ENCODE measurements around the gene SERPINA3. TPM values are rescaled to one million over a fixed set of nuclear protein-coding genes. Genes with fewer than 3 reads are reported as not detected.

The SERPINA3 gene
- total and polyA plus RNA-seq, 2 donors (not counting 1 experiment from before 2014, with no cell fraction given): 0.47 to 0.50 TPM

GRCh38 chr14:94594441-94594840 is 17.8 kb upstream of the SERPINA3 start:
- DNase-seq (ENCODE audit: low read depth in 2 of 2): no peak
- H3K27me3 ChIP-seq (ENCODE audit: control insufficient read depth, insufficient read depth, low read length): no peaks in the 10 kb centered on the region
- H3K36me3 ChIP-seq (ENCODE audit: control insufficient read depth, insufficient read depth, low read length): no peaks in the 10 kb centered on the region
- H3K4me2 ChIP-seq (ENCODE audit: extremely low read depth, insufficient read depth, low read length): no peak overlapping the region
- H3K9me3 ChIP-seq (ENCODE audit: control insufficient read depth, insufficient read depth, low read depth, low read length): no peaks in the 10 kb centered on the region
- H4K20me1 ChIP-seq (ENCODE audit: control insufficient read depth, extremely low read depth, insufficient read depth, low read length): no peaks in the 10 kb centered on the region
- no peak overlapping the region for H2AFZ ChIP-seq (ENCODE audit: low read length)
- H3K27ac ChIP-seq (ENCODE audit: insufficient read depth, low read length): no peak overlapping the region
- no peak overlapping the region for H3K9ac ChIP-seq (ENCODE audit: insufficient read depth, low read length)
- TF ChIP-seq EZH2 (IDR thresholded peaks at IDR 0.05; ENCODE audit: low read length, missing control alignments) (no peak), CTCF (conservative IDR thresholded peaks at IDR 0.05 in 1 of 2, IDR thresholded peaks at IDR 0.05 in 1 of 2; ENCODE audit: low read depth in 1 of 2, low read length in 2 of 2) (no peak)
- H3K4me3 ChIP-seq (replicated peaks in 1 of 4; ENCODE audit: control extremely low read depth in 1 of 4, insufficient read depth in 1 of 4, low read depth in 3 of 4, low read length in 4 of 4): no peak overlapping the region
- peaks cover 2% of the 10 kb centered on the region for H3K4me1 ChIP-seq (ENCODE audit: control insufficient read depth, extremely low read depth, insufficient read depth, low read length)
- no peaks in the 10 kb centered on the region for H3K79me2 ChIP-seq (ENCODE audit: control insufficient read depth, insufficient read depth, low read length)

GRCh38 chr14:94595912-94596311 is 16.3 kb upstream of the SERPINA3 start:
- TF ChIP-seq CTCF (conservative IDR thresholded peaks at IDR 0.05 in 1 of 2, IDR thresholded peaks at IDR 0.05 in 1 of 2; ENCODE audit: low read depth in 1 of 2, low read length in 2 of 2) (no peak), EZH2 (IDR thresholded peaks at IDR 0.05; ENCODE audit: low read length, missing control alignments) (no peak)
- H3K36me3 ChIP-seq (ENCODE audit: control insufficient read depth, insufficient read depth, low read length): no peaks in the 10 kb centered on the region
- H4K20me1 ChIP-seq (ENCODE audit: control insufficient read depth, extremely low read depth, insufficient read depth, low read length): no peaks in the 10 kb centered on the region
- DNase-seq (ENCODE audit: low read depth in 2 of 2): no peak
- no peak overlapping the region for H2AFZ ChIP-seq (ENCODE audit: low read length)
- H3K27me3 ChIP-seq (ENCODE audit: control insufficient read depth, insufficient read depth, low read length): no peaks in the 10 kb centered on the region
- H3K9ac ChIP-seq (ENCODE audit: insufficient read depth, low read length): no peak overlapping the region
- no peak overlapping the region for H3K4me2 ChIP-seq (ENCODE audit: extremely low read depth, insufficient read depth, low read length)
- H3K27ac ChIP-seq (ENCODE audit: insufficient read depth, low read length): no peak overlapping the region
- H3K4me3 ChIP-seq (replicated peaks in 1 of 4; ENCODE audit: control extremely low read depth in 1 of 4, insufficient read depth in 1 of 4, low read depth in 3 of 4, low read length in 4 of 4): no peak overlapping the region
- H3K9me3 ChIP-seq (ENCODE audit: control insufficient read depth, insufficient read depth, low read depth, low read length): no peaks in the 10 kb centered on the region
- H3K79me2 ChIP-seq (ENCODE audit: control insufficient read depth, insufficient read depth, low read length): no peaks in the 10 kb centered on the region
- peaks cover 5% of the 10 kb centered on the region for H3K4me1 ChIP-seq (ENCODE audit: control insufficient read depth, extremely low read depth, insufficient read depth, low read length)

DNA sequence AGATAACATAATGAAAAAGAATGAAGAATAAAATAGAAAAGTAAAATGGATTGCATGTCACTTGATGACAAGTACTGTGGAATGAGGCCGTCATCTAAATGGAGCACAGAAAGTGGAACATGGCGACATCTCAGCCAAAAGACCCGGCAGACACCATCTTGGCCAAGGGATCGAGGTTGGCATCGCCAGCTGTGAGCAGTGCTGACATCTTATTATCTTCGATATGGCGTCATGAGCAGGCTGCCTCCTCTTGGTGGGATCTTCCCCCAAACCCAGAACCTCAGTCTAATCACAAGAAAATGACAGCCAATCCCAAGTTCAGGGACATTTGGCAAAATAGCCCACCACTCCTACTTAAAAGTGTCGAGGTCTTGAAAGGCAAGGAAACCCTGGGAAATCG is 15.8 kb upstream of the SERPINA3 start:
- TF ChIP-seq EZH2 (IDR thresholded peaks at IDR 0.05; ENCODE audit: low read length, missing control alignments): no peak
- TF ChIP-seq CTCF (conservative IDR thresholded peaks at IDR 0.05 in 1 of 2, IDR thresholded peaks at IDR 0.05 in 1 of 2; ENCODE audit: low read depth in 1 of 2, low read length in 2 of 2): no peak
- no peaks in the 10 kb centered on the region for H3K79me2 ChIP-seq (ENCODE audit: control insufficient read depth, insufficient read depth, low read length)
- H3K9ac ChIP-seq (ENCODE audit: insufficient read depth, low read length): no peak overlapping the region
- H3K4me2 ChIP-seq (ENCODE audit: extremely low read depth, insufficient read depth, low read length): no peak overlapping the region
- H3K4me1 ChIP-seq (ENCODE audit: control insufficient read depth, extremely low read depth, insufficient read depth, low read length): peaks cover 8% of the 10 kb centered on the region
- no peaks in the 10 kb centered on the region for H3K36me3 ChIP-seq (ENCODE audit: control insufficient read depth, insufficient read depth, low read length)
- H3K4me3 ChIP-seq (replicated peaks in 1 of 4; ENCODE audit: control extremely low read depth in 1 of 4, insufficient read depth in 1 of 4, low read depth in 3 of 4, low read length in 4 of 4): no peak overlapping the region
- H3K9me3 ChIP-seq (ENCODE audit: control insufficient read depth, insufficient read depth, low read depth, low read length): no peaks in the 10 kb centered on the region
- H2AFZ ChIP-seq (ENCODE audit: low read length): no peak overlapping the region
- no peak for DNase-seq (ENCODE audit: low read depth in 2 of 2)
- H4K20me1 ChIP-seq (ENCODE audit: control insufficient read depth, extremely low read depth, insufficient read depth, low read length): no peaks in the 10 kb centered on the region
- H3K27me3 ChIP-seq (ENCODE audit: control insufficient read depth, insufficient read depth, low read length): no peaks in the 10 kb centered on the region
- no peak overlapping the region for H3K27ac ChIP-seq (ENCODE audit: insufficient read depth, low read length)
